Ishikawa (cell line): ENCODE results near the gene ANKRD52.

Source experiments
- FOXM1 ChIP-seq: IDR thresholded peaks from 2 replicates; pipeline ENCODE4 v1.6.1; 2012; ENCODE audit warnings: low read depth, borderline replicate concordance
- MAX ChIP-seq: IDR thresholded peaks from 2 replicates; pipeline ENCODE4 v1.6.1; 2012
- RAD21 ChIP-seq: IDR thresholded peaks from 2 replicates; pipeline ENCODE4 v1.6.1; 2012; ENCODE audit warnings: low read depth
- REST ChIP-seq: IDR thresholded peaks from 2 replicates; pipeline ENCODE4 v1.6.1; 2012; ENCODE audit warnings: low read depth, mild to moderate bottlenecking
- TAF1 ChIP-seq: IDR thresholded peaks from 2 replicates; pipeline ENCODE4 v1.6.1; 2012; ENCODE audit warnings: low read depth, mild to moderate bottlenecking
- YY1 ChIP-seq: IDR thresholded peaks from 2 replicates; pipeline ENCODE4 v1.6.1; 2012; ENCODE audit warnings: low read depth

GRCh38 chr12:56280849-56281248 is 22.7 kb upstream of the ANKRD52 start:
- TF ChIP-seq RAD21 (no peak), YY1 (no peak), MAX (no peak), TAF1 (no peak), FOXM1 (no peak), REST (no peak)
